GM12878 (cell line): ENCODE measurements around the gene C1orf74. TPM values are rescaled to one million over a fixed set of nuclear protein-coding genes. Genes with fewer than 3 reads are reported as not detected.

ENCODE experiments used
- ATAC-seq: fragments of 200-7000 bp; cut with Tn5 transposase; 3 replicates; pipeline ENCODE4 v1.9.1; 2020; ENCODE audit warnings: mild to moderate bottlenecking, moderate library complexity
- BruUV-seq: library from RNA; stranded (reverse); fragments of 400-500 nt; replicated peaks from 2 replicates; lab custom pipeline; 2021; lab: Mats Ljungman, UMichigan
- CTCF ChIA-PET: fragments of 300-600 bp; sonication (Branson Sonifier 250); formaldehyde crosslinking; extraction: SDS; loops from one replicate; lab custom pipeline; 2021; ENCODE audit warnings: inconsistent platforms; lab: Yijun Ruan, JAX
- POLR2A ChIA-PET: fragments of 350-600 bp; formaldehyde crosslinking; extraction: SDS; loops from one replicate; lab custom pipeline; 2021; ENCODE audit warnings: inconsistent platforms; lab: Charles Lee
- RAD21 ChIA-PET: fragments of 300-600 bp; sonication (Branson Sonifier 250); formaldehyde crosslinking; loops from one replicate; lab custom pipeline; 2023; ENCODE audit warnings: antibody characterized with exemption; ENCODE audit not compliant: unreplicated experiment; lab: Charles Lee
- SMC1A ChIA-PET: fragments of 300-600 bp; sonication (Branson Sonifier 250); formaldehyde crosslinking; loops from one replicate; lab custom pipeline; 2023; ENCODE audit not compliant: unreplicated experiment, uncharacterized antibody; lab: Charles Lee
- DNase-seq: peaks from one replicate; pipeline ENCODE4 v3.0.0-alpha.2; 2011; ENCODE audit warnings: low read depth, low spot score
- FAIRE-seq: peaks from 3 replicates; lab custom pipeline; 2011; peaks lifted over from hg19 to GRCh38; lab: Jason Lieb, UNC
- H2AFZ ChIP-seq: 2 replicates; pipeline ENCODE4 v1.6.0; 2011; ENCODE audit warnings: low read depth, low read length, control low read depth; ENCODE audit not compliant: control insufficient read depth
- H3K27ac ChIP-seq: 2 replicates; pipeline ENCODE4 v1.5.1; 2011; ENCODE audit warnings: control low read depth; ENCODE audit not compliant: control insufficient read depth, insufficient read depth
- H3K27me3 ChIP-seq, 2 experiments: replicated peaks in 1 of 2; 2 replicates each; pipeline versions ENCODE4 v1.6.0 to v1.6.1; 2011; ENCODE audit warnings: low read length in 1 of 2; ENCODE audit not compliant: control insufficient read depth in 2 of 2, insufficient read depth in 2 of 2
- H3K36me3 ChIP-seq, 2 experiments: 2 replicates each; pipeline ENCODE4 v1.5.1; 2011; ENCODE audit warnings: low read length in 1 of 2; ENCODE audit not compliant: control insufficient read depth in 2 of 2, insufficient read depth in 2 of 2
- H3K4me1 ChIP-seq: 2 replicates; pipeline ENCODE4 v1.6.1; 2011; ENCODE audit warnings: mild to moderate bottlenecking, low read length, moderate library complexity, mixed read lengths; ENCODE audit not compliant: control insufficient read depth, insufficient read depth
- H3K4me2 ChIP-seq: 2 replicates; pipeline ENCODE4 v1.6.0; 2011; ENCODE audit warnings: control low read depth; ENCODE audit not compliant: control insufficient read depth, insufficient read depth
- H3K4me3 ChIP-seq: fragments of 200-600 bp; sonication (generic); 2 replicates; pipeline ENCODE4 v1.5.1; 2016
- H3K79me2 ChIP-seq: 2 replicates; pipeline ENCODE4 v1.6.0; 2011; ENCODE audit warnings: low read length; ENCODE audit not compliant: control insufficient read depth, insufficient read depth
- H3K9ac ChIP-seq: 2 replicates; pipeline ENCODE4 v1.8.0; 2011; ENCODE audit warnings: low read length, control low read depth, mixed read lengths; ENCODE audit not compliant: control insufficient read depth, insufficient read depth
- H3K9me3 ChIP-seq: replicated peaks from 3 replicates; pipeline ENCODE4 v1.5.1; 2011; ENCODE audit warnings: mild to moderate bottlenecking, low read length; ENCODE audit not compliant: control insufficient read depth, insufficient read depth
- H4K20me1 ChIP-seq: 2 replicates; pipeline ENCODE4 v1.6.0; 2011; ENCODE audit not compliant: control insufficient read depth, insufficient read depth
- KLF5 ChIP-seq: fragments of 450-650 bp; IDR thresholded peaks from 2 replicates; pipeline ENCODE4 v1.6.1; 2014; ENCODE audit warnings: mild to moderate bottlenecking; ENCODE audit not compliant: partially characterized antibody
- LARP7 ChIP-seq: fragments of 450-650 bp; IDR thresholded peaks from 2 replicates; pipeline ENCODE4 v1.6.1; 2017; ENCODE audit warnings: mild to moderate bottlenecking
- MYC ChIP-seq: IDR thresholded peaks from 2 replicates; pipeline ENCODE4 v1.6.1; 2011; ENCODE audit warnings: mild to moderate bottlenecking, low read length, moderate library complexity, inconsistent platforms; ENCODE audit not compliant: insufficient read depth, insufficient replicate concordance, insufficient read length, severe bottlenecking
- PAX5 ChIP-seq: IDR thresholded peaks from 2 replicates; pipeline ENCODE4 v1.6.1; 2011; ENCODE audit warnings: low read depth, low read length, borderline replicate concordance
- STAT1 ChIP-seq: fragments of 450-650 bp; conservative IDR thresholded peaks from 2 replicates; pipeline ENCODE4 v1.6.1; 2014; ENCODE audit warnings: antibody characterized with exemption, mild to moderate bottlenecking
- YY1 ChIP-seq: IDR thresholded peaks from 2 replicates; pipeline ENCODE4 v1.6.1; 2011; ENCODE audit warnings: low read depth, mild to moderate bottlenecking, low read length
- WGBS: methylation state at CpG from one replicate; pipeline ENCODE4 v1.1.6; 2016; ENCODE audit warnings: low lambda C conversion rate; ENCODE audit not compliant: insufficient replicate concordance, insufficient coverage; ENCODE audit errors: missing lambda C conversion rate; 5-methylcytosine and 5-hydroxymethylcytosine counted together
- in situ Hi-C: fragments of 300-500 bp; cut with MboI; formaldehyde crosslinking; loops from 9 replicates; pipeline ENCODE4 v1.14.3; 2018; ENCODE audit warnings: mixed read lengths
- intact Hi-C: fragments of 100-400 bp; cut with micrococcal nuclease; formaldehyde crosslinking; loops from one replicate; pipeline ENCODE4 v1.14.2; 2022; ENCODE audit not compliant: unreplicated experiment
- polyA plus RNA-seq, 11 experiments: library from polyadenylated mRNA; depleted of rRNA in 4 of 11; unstranded in 6 of 11; stranded (reverse) in 5 of 11; fragments of >200 nt; fragmentation: Nextera tagmentation in 4 of 11; fragmentation: Illumina TruSeq in 1 of 11; extraction: Ambion mirVana in 4 of 11; extraction: Trizol in 1 of 11; gene quantifications; 1 replicate in 1 of 11; 2 replicates in 10 of 11; pipeline versions ENCODE4 v1.2.1 to v1.2.3, GENCODE V29; 2011 to 2016; ENCODE audit warnings: inconsistent platforms in 2 of 11, missing spikeins in 2 of 11, low read depth in 1 of 11
- total RNA-seq, 4 experiments: library from RNA; depleted of rRNA in 3 of 4; stranded (reverse); fragments of >200 nt in 3 of 4; fragmentation: Illumina TruSeq in 1 of 4; extraction: Trizol in 1 of 4; gene quantifications; 2 replicates each; pipeline versions ENCODE4 v1.2.1 to v1.2.3, GENCODE V29; 2013 to 2021
- TF ChIP-seq, protein P1 (sequence below): fragments of 150-350 bp; IDR thresholded peaks from 2 replicates; pipeline ENCODE4 v1.6.1; 2014; ENCODE audit warnings: mild to moderate bottlenecking, low read depth, low read length
- TF ChIP-seq, protein P2 (sequence below): fragments of 450-650 bp; IDR thresholded peaks from 2 replicates; pipeline ENCODE4 v1.6.1; 2018; ENCODE audit warnings: borderline replicate concordance, mild to moderate bottlenecking; ENCODE audit not compliant: partially characterized antibody
- TF ChIP-seq, protein P3 (sequence below): IDR thresholded peaks from 2 replicates; pipeline ENCODE4 v1.6.1; 2012; ENCODE audit warnings: mild to moderate bottlenecking, low read depth, low read length
- TF ChIP-seq, protein P4 (sequence below): fragments of 450-650 bp; conservative IDR thresholded peaks from 2 replicates; pipeline ENCODE4 v1.6.1; 2017; ENCODE audit warnings: mild to moderate bottlenecking, moderate library complexity

Gene C1orf74
- total and polyA plus RNA-seq, 10 of the 15 experiments (the other 5 are each of a cell fraction or from before 2014, with no cell fraction given): 3.1 to 5.5 (median 3.6) TPM

DNA sequence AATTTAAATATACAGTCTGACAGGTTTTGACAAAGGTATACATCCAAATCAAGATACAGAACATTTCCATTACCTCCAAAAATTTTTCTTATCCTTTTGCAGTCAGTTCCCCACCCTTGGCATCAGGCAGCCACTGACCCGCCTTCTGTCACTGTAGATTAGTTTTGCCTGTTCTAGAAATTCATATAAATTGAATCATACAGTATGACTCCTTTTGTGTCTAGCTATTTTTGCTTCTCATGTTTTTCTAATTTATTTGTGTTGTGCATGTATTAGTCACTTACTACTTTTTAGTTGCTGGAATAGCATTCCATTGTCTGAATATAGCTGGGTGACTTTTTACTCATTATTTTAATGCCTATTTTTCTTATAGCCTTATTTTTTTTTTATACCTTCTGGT is 47.3 kb upstream of the C1orf74 start:
- H2AFZ ChIP-seq: no peak overlapping the region
- H3K9ac ChIP-seq: no peak overlapping the region
- ChIA-PET RAD21 (no interaction called here), CTCF (interaction anchor here (2.4 to 6.6 kb wide), 2 partner anchors 8 to 18 kb away, joined by 5 to 39 read pairs; no protein-coding TSS in a partner anchor), SMC1A (interaction anchor here (2.3 kb wide), 1 partner anchor 8 kb away, joined by 8 read pairs; no protein-coding TSS in a partner anchor), POLR2A (interaction anchor here (1.0 kb wide), 1 partner anchor 16 kb away, joined by 3 read pairs; no protein-coding TSS in a partner anchor)
- H3K4me2 ChIP-seq: no peak overlapping the region
- DNase-seq (no peak), ATAC-seq (no peak), FAIRE-seq (no peak)
- WGBS: 88% methylated on average over 1 of the region's 1 CpG
- BruUV-seq: no TSS peak
- no peaks in the 10 kb centered on the region for H4K20me1 ChIP-seq
- TF ChIP-seq YY1: no peak
- TF ChIP-seq, protein P1, sequence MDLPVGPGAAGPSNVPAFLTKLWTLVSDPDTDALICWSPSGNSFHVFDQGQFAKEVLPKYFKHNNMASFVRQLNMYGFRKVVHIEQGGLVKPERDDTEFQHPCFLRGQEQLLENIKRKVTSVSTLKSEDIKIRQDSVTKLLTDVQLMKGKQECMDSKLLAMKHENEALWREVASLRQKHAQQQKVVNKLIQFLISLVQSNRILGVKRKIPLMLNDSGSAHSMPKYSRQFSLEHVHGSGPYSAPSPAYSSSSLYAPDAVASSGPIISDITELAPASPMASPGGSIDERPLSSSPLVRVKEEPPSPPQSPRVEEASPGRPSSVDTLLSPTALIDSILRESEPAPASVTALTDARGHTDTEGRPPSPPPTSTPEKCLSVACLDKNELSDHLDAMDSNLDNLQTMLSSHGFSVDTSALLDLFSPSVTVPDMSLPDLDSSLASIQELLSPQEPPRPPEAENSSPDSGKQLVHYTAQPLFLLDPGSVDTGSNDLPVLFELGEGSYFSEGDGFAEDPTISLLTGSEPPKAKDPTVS: no peak
- TF ChIP-seq, protein P2, sequence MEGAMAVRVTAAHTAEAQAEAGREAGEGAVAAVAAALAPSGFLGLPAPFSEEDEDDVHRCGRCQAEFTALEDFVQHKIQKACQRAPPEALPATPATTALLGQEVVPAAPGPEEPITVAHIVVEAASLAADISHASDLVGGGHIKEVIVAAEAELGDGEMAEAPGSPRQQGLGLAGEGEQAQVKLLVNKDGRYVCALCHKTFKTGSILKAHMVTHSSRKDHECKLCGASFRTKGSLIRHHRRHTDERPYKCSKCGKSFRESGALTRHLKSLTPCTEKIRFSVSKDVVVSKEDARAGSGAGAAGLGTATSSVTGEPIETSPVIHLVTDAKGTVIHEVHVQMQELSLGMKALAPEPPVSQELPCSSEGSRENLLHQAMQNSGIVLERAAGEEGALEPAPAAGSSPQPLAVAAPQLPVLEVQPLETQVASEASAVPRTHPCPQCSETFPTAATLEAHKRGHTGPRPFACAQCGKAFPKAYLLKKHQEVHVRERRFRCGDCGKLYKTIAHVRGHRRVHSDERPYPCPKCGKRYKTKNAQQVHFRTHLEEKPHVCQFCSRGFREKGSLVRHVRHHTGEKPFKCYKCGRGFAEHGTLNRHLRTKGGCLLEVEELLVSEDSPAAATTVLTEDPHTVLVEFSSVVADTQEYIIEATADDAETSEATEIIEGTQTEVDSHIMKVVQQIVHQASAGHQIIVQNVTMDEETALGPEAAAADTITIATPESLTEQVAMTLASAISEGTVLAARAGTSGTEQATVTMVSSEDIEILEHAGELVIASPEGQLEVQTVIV: no peak
- no peak for TF ChIP-seq STAT1
- TF ChIP-seq LARP7: no peak
- TF ChIP-seq, protein P3, sequence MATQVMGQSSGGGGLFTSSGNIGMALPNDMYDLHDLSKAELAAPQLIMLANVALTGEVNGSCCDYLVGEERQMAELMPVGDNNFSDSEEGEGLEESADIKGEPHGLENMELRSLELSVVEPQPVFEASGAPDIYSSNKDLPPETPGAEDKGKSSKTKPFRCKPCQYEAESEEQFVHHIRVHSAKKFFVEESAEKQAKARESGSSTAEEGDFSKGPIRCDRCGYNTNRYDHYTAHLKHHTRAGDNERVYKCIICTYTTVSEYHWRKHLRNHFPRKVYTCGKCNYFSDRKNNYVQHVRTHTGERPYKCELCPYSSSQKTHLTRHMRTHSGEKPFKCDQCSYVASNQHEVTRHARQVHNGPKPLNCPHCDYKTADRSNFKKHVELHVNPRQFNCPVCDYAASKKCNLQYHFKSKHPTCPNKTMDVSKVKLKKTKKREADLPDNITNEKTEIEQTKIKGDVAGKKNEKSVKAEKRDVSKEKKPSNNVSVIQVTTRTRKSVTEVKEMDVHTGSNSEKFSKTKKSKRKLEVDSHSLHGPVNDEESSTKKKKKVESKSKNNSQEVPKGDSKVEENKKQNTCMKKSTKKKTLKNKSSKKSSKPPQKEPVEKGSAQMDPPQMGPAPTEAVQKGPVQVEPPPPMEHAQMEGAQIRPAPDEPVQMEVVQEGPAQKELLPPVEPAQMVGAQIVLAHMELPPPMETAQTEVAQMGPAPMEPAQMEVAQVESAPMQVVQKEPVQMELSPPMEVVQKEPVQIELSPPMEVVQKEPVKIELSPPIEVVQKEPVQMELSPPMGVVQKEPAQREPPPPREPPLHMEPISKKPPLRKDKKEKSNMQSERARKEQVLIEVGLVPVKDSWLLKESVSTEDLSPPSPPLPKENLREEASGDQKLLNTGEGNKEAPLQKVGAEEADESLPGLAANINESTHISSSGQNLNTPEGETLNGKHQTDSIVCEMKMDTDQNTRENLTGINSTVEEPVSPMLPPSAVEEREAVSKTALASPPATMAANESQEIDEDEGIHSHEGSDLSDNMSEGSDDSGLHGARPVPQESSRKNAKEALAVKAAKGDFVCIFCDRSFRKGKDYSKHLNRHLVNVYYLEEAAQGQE: no peak
- no peak for TF ChIP-seq PAX5
- TF ChIP-seq KLF5: no peak
- TF ChIP-seq MYC: no peak
- TF ChIP-seq, protein P4, sequence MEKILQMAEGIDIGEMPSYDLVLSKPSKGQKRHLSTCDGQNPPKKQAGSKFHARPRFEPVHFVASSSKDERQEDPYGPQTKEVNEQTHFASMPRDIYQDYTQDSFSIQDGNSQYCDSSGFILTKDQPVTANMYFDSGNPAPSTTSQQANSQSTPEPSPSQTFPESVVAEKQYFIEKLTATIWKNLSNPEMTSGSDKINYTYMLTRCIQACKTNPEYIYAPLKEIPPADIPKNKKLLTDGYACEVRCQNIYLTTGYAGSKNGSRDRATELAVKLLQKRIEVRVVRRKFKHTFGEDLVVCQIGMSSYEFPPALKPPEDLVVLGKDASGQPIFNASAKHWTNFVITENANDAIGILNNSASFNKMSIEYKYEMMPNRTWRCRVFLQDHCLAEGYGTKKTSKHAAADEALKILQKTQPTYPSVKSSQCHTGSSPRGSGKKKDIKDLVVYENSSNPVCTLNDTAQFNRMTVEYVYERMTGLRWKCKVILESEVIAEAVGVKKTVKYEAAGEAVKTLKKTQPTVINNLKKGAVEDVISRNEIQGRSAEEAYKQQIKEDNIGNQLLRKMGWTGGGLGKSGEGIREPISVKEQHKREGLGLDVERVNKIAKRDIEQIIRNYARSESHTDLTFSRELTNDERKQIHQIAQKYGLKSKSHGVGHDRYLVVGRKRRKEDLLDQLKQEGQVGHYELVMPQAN: no peak
- H3K79me2 ChIP-seq: peaks cover 13% of the 10 kb centered on the region
- in situ Hi-C loops: no loop called here
- H3K4me3 ChIP-seq: no peak overlapping the region
- H3K36me3 ChIP-seq: peaks cover 6 to 12% of the 10 kb centered on the region in 2 experiments
- no peaks in the 10 kb centered on the region for H3K9me3 ChIP-seq
- H3K27ac ChIP-seq: no peak overlapping the region
- H3K4me1 ChIP-seq: no peaks in the 10 kb centered on the region
- intact Hi-C loops: no loop called here
- no peaks in the 10 kb centered on the region for H3K27me3 ChIP-seq
